HL-60 (cell line): ENCODE measurements around the gene CTU1.

Source experiments
- CTCF ChIP-seq: IDR thresholded peaks from one replicate; pipeline ENCODE4 v1.5.1; 2011; ENCODE audit warnings: low read length, control low read depth, inconsistent platforms; ENCODE audit not compliant: insufficient read depth
- GABPA ChIP-seq: IDR thresholded peaks from 2 replicates; pipeline ENCODE4 v1.6.1; 2012; ENCODE audit warnings: low read depth
- REST ChIP-seq: IDR thresholded peaks from 2 replicates; pipeline ENCODE4 v1.6.1; 2012; ENCODE audit warnings: low read depth; ENCODE audit not compliant: insufficient replicate concordance

- TF ChIP-seq CTCF (no peak), REST (no peak), GABPA (no peak)
These were observed 13.0 kb upstream of the CTU1 start for GRCh38 chr19:51121257-51121656.
